ENCODE measurements around the gene COG2. TPM values are rescaled to one million over a fixed set of nuclear protein-coding genes. Genes with fewer than 3 reads are reported as not detected.

Gene COG2
- total and polyA plus RNA-seq, 2 of the 13 experiments (the other 11 are each of a cell fraction or from before 2014, with no cell fraction given), result 16.8 to 36.3 TPM

DNA sequence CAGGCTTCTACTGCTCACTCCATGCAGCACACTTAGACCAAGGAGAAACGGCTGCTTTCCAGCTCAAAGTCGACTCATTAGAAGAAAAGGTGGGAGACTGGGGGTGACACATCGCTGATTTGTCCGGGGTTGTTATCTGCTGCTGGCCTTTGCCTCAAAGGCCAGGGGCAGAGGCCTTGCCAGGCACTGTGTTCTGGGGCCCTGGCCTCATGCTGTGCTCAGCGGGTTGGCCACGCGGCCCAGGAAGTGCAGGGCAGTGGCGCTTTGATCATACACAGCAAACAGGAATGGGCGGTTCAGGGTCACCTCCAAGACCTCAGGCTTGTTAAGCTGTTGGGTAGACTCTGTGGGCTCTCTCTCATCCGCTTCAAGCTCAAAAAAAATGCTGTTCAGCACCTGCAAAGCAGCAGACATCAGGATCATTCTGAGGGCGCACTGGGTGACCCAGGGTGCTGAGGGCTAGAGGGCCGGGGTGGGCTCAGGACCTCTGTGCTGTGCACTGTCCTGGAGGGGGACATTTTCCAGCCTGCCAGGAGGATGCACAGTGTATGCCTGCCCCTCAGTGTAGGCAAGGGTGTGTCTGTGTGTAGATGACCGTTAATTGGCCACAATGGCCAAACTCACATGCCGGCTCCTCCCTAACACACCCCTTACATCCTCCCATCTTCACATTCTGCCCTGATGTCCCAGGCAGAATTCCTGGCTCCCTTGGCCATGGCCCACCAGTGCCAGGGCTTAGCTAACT lies 60.8 kb downstream of the COG2 start (continued):
- TF ChIP-seq, protein P1, sequence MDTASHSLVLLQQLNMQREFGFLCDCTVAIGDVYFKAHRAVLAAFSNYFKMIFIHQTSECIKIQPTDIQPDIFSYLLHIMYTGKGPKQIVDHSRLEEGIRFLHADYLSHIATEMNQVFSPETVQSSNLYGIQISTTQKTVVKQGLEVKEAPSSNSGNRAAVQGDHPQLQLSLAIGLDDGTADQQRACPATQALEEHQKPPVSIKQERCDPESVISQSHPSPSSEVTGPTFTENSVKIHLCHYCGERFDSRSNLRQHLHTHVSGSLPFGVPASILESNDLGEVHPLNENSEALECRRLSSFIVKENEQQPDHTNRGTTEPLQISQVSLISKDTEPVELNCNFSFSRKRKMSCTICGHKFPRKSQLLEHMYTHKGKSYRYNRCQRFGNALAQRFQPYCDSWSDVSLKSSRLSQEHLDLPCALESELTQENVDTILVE (CRISPR knock-in tag; IDR thresholded peaks at IDR 0.05), result peak; percentile 51; the same call in 1 of the 2 replicates
- TF ChIP-seq ZNF335 (CRISPR knock-in tag; IDR thresholded peaks at IDR 0.05), result peak; percentile 77
- peak; percentile 72 for TF ChIP-seq RBM39 (IDR thresholded peaks at IDR 0.05; ENCODE audit: low read depth, low read length, poor library complexity, severe bottlenecking)
- no peak for TF ChIP-seq ZMYM2 (CRISPR knock-in tag; IDR thresholded peaks at IDR 0.05)
- TF ChIP-seq, protein P2, sequence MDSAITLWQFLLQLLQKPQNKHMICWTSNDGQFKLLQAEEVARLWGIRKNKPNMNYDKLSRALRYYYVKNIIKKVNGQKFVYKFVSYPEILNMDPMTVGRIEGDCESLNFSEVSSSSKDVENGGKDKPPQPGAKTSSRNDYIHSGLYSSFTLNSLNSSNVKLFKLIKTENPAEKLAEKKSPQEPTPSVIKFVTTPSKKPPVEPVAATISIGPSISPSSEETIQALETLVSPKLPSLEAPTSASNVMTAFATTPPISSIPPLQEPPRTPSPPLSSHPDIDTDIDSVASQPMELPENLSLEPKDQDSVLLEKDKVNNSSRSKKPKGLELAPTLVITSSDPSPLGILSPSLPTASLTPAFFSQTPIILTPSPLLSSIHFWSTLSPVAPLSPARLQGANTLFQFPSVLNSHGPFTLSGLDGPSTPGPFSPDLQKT (CRISPR knock-in tag; IDR thresholded peaks at IDR 0.05; ENCODE audit: borderline replicate concordance), result no peak
- peak; percentile 99 for TF ChIP-seq SP5 (CRISPR knock-in tag; IDR thresholded peaks at IDR 0.05; ENCODE audit: borderline replicate concordance, low read depth)
- TF ChIP-seq ARNTL (CRISPR knock-in tag; IDR thresholded peaks at IDR 0.05), result peak; percentile 95
- TF ChIP-seq SYNCRIP (IDR thresholded peaks at IDR 0.05; ENCODE audit: insufficient read depth, low read depth, low read length), result no peak
- peak; percentile 88; the same call in 1 of the 2 replicates for TF ChIP-seq ZNF614 (CRISPR knock-in tag; IDR thresholded peaks at IDR 0.05; ENCODE audit: borderline replicate concordance)
- no peak for TF ChIP-seq FOXP1 (IDR thresholded peaks at IDR 0.05)
- peak; percentile 86 for TF ChIP-seq FOXP1 (CRISPR knock-in tag; IDR thresholded peaks at IDR 0.05)
- TF ChIP-seq ONECUT2 (CRISPR knock-in tag; IDR thresholded peaks at IDR 0.05), result peak; percentile 74; the same call in 1 of the 2 replicates
- TF ChIP-seq, protein P3, sequence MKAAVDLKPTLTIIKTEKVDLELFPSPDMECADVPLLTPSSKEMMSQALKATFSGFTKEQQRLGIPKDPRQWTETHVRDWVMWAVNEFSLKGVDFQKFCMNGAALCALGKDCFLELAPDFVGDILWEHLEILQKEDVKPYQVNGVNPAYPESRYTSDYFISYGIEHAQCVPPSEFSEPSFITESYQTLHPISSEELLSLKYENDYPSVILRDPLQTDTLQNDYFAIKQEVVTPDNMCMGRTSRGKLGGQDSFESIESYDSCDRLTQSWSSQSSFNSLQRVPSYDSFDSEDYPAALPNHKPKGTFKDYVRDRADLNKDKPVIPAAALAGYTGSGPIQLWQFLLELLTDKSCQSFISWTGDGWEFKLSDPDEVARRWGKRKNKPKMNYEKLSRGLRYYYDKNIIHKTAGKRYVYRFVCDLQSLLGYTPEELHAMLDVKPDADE (CRISPR knock-in tag; IDR thresholded peaks at IDR 0.05), result no peak
- TF ChIP-seq SIN3A (IDR thresholded peaks at IDR 0.05; ENCODE audit: borderline replicate concordance, low read depth, low read length), result peak; percentile 84
- peak; percentile 69; the same call in 1 of the 2 replicates for TF ChIP-seq KLF12 (CRISPR knock-in tag; IDR thresholded peaks at IDR 0.05; ENCODE audit: borderline replicate concordance)
- 0 out of 2 replicates have a peak, but pooled peaks have one; percentile 3 for TF ChIP-seq SRF (IDR thresholded peaks at IDR 0.05; ENCODE audit: low read depth, low read length)
- 0 out of 2 replicates have a peak, but pooled peaks have one; percentile 88 for TF ChIP-seq MAF1 (CRISPR knock-in tag; IDR thresholded peaks at IDR 0.05; ENCODE audit: borderline replicate concordance)
- TF ChIP-seq, protein P4, sequence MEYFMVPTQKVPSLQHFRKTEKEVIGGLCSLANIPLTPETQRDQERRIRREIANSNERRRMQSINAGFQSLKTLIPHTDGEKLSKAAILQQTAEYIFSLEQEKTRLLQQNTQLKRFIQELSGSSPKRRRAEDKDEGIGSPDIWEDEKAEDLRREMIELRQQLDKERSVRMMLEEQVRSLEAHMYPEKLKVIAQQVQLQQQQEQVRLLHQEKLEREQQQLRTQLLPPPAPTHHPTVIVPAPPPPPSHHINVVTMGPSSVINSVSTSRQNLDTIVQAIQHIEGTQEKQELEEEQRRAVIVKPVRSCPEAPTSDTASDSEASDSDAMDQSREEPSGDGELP (IDR thresholded peaks at IDR 0.05; ENCODE audit: borderline replicate concordance, low read depth), result peak; percentile 82; the same call in 1 of the 2 replicates
- 0 out of 2 replicates have a peak, but pooled peaks have one; percentile 36 for TF ChIP-seq ZNF598 (CRISPR knock-in tag; IDR thresholded peaks at IDR 0.05; ENCODE audit: borderline replicate concordance)
- no peak for TF ChIP-seq KDM5A (IDR thresholded peaks at IDR 0.05; ENCODE audit: borderline replicate concordance, low read length)
- TF ChIP-seq, protein P5, sequence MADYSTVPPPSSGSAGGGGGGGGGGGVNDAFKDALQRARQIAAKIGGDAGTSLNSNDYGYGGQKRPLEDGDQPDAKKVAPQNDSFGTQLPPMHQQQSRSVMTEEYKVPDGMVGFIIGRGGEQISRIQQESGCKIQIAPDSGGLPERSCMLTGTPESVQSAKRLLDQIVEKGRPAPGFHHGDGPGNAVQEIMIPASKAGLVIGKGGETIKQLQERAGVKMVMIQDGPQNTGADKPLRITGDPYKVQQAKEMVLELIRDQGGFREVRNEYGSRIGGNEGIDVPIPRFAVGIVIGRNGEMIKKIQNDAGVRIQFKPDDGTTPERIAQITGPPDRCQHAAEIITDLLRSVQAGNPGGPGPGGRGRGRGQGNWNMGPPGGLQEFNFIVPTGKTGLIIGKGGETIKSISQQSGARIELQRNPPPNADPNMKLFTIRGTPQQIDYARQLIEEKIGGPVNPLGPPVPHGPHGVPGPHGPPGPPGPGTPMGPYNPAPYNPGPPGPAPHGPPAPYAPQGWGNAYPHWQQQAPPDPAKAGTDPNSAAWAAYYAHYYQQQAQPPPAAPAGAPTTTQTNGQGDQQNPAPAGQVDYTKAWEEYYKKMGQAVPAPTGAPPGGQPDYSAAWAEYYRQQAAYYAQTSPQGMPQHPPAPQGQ (CRISPR knock-in tag; IDR thresholded peaks at IDR 0.05; ENCODE audit: borderline replicate concordance), result no peak
- TF ChIP-seq ZNF672 (CRISPR knock-in tag; IDR thresholded peaks at IDR 0.05), result no peak
